GM18907 (cell line): ENCODE measurements around the gene CPNE4.

Experiments
- ATAC-seq: cut with Tn5 transposase; IDR thresholded peaks from one replicate; pipeline ENCODE4 v1.9.1; 2021; ENCODE audit warnings: mild to moderate bottlenecking, moderate library complexity; ENCODE audit not compliant: unreplicated experiment

The CPNE4 gene

DNA sequence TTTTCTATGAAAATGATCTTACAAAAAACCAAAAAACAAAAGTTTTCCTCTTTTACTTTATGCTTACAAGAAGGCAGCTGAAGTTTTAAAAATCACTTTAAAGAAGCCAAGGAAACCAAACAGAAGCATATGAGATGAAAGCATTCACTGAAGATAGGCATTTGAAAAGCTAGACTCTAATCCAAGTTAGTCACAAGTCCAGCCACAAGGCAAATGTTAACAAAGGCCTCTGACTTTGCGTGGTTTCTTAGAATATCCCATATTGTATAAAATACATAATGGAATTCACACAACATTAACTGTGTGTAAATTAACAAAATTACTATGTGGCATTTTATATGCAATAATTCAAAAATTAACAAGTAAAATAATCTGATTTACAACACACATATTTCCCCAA, 549.7 kb downstream of the CPNE4 start:
- ATAC-seq: no peak

DNA sequence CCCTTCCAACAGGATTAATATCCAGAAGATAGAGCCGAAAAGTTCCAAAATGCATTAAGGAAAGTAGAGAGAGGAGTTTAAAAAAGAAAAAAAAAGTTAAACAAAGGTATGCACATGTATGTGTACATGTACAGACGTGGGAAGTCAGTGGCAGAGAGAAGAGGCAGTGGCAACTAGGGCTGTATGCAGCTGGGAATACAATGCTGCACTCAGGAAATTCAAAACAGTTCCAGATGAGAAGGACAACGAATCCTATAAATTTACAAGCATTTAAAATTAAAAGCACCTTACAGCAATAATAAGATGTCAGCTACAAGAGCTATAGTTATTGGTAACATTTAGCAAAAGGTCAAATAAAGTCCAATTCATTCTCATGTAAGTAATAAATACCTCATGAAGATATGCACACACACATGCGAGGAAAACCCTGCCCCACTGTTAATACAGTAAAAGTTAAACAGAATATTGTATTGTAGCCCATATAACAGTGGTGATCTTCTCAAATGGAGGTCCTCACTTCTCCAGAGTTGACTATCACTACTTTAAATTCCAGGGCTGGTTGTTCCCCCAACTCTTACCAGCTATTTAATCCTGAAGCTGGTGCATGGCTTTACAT, 550.2 kb downstream of the CPNE4 start:
- ATAC-seq: no peak
